PC-3 (cell line): ENCODE measurements around the gene SRRT.

Experiments
- CTCF ChIP-seq: fragments of 300-600 bp; sonication (generic); conservative IDR thresholded peaks from 2 replicates; pipeline ENCODE4 v1.5.1; 2017; ENCODE audit warnings: antibody characterized with exemption, low read depth, mild to moderate bottlenecking, low read length
- EZH2 ChIP-seq: fragments of 300-600 bp; sonication (generic); IDR thresholded peaks from one replicate; pipeline ENCODE4 v1.6.1; 2017; ENCODE audit warnings: antibody characterized with exemption, mild to moderate bottlenecking, low read length; ENCODE audit not compliant: unreplicated experiment
- EZH2phosphoT487 ChIP-seq: fragments of 300-600 bp; sonication (generic); IDR thresholded peaks from 2 replicates; pipeline ENCODE4 v1.6.1; 2018; ENCODE audit warnings: mild to moderate bottlenecking, antibody characterized with exemption, low read length, borderline replicate concordance

DNA sequence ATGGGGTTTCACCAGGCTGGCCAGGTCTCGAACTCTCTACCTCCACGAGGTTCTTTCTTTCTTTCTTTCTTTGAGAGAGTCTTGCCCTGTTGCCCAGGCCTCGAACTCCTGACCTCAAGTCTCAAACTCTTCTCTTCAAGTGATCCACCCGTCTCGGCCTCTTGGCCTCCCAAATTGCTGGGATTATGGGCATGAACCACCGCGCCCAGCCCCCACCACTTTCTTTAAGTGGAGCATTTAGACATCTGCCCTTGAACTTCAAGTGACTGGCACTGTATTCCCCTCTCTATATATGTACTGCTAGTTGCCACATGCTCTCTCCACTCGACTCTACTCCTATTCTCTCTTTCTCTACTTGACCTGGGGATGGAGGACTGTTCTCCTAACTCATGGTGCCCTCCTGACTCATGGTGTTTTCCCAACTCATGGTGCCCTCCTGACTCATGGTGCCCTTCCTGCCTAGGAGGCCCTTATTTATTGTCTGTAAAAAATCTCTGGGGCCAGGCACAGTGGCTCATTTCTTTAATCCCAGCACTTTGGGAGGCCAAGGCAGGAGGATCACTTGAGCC lies 40.1 kb downstream of the SRRT start:
- TF ChIP-seq CTCF (no peak), EZH2 (no peak), EZH2phosphoT487 (no peak)
